ENCODE measurements around the gene GGTLC2.

The GGTLC2 gene

DNA sequence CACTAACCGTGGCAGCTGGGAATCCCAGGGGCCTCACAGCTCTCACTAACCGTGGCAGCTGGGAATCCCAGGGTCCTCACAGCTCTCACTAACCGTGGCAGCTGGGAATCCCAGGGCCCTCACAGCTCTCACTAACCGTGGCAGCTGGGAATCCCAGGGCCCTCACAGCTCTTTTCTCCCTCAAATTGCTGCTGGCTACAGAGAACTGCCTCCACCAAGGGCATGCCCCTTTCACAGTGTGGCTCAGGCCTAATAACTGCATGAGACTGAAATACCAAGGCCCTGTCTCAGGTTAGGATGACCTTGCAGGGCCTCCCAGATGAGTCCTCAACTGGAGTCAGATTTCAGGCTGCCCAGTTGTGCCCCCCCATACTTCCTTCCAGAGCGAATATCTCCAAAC is 35.1 kb upstream of the GGTLC2 start:
- no peak overlapping the region for H3K4me3 ChIP-seq (ENCODE audit: low read length)
- no peaks in the 10 kb centered on the region for H3K36me3 ChIP-seq (replicated peaks; ENCODE audit: low read depth, low read length)
- H4K20me1 ChIP-seq (ENCODE audit: insufficient read depth, low read length), result no peaks in the 10 kb centered on the region
- H3K4me1 ChIP-seq (ENCODE audit: low read length), result peaks cover 24% of the 10 kb centered on the region
- no peaks in the 10 kb centered on the region for H3K79me2 ChIP-seq (ENCODE audit: low read length)
- no peak overlapping the region for H3K4me2 ChIP-seq (ENCODE audit: low read length)
- H3K27me3 ChIP-seq (ENCODE audit: low read depth, low read length), result no peaks in the 10 kb centered on the region
- H3K9me3 ChIP-seq (ENCODE audit: insufficient read depth, low read length), result no peaks in the 10 kb centered on the region
- TF ChIP-seq, protein P1, sequence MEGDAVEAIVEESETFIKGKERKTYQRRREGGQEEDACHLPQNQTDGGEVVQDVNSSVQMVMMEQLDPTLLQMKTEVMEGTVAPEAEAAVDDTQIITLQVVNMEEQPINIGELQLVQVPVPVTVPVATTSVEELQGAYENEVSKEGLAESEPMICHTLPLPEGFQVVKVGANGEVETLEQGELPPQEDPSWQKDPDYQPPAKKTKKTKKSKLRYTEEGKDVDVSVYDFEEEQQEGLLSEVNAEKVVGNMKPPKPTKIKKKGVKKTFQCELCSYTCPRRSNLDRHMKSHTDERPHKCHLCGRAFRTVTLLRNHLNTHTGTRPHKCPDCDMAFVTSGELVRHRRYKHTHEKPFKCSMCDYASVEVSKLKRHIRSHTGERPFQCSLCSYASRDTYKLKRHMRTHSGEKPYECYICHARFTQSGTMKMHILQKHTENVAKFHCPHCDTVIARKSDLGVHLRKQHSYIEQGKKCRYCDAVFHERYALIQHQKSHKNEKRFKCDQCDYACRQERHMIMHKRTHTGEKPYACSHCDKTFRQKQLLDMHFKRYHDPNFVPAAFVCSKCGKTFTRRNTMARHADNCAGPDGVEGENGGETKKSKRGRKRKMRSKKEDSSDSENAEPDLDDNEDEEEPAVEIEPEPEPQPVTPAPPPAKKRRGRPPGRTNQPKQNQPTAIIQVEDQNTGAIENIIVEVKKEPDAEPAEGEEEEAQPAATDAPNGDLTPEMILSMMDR (IDR thresholded peaks at IDR 0.05; ENCODE audit: low read depth, low read length), result no peak
- no peak for TF ChIP-seq EZH2phosphoT487 (IDR thresholded peaks at IDR 0.05; ENCODE audit: low read depth)
- no peak overlapping the region for H2AFZ ChIP-seq (ENCODE audit: low read depth, low read length)
- H3K27ac ChIP-seq (ENCODE audit: low read length), result no peak overlapping the region
- no peak overlapping the region for H3K9ac ChIP-seq (ENCODE audit: low read length)

DNA sequence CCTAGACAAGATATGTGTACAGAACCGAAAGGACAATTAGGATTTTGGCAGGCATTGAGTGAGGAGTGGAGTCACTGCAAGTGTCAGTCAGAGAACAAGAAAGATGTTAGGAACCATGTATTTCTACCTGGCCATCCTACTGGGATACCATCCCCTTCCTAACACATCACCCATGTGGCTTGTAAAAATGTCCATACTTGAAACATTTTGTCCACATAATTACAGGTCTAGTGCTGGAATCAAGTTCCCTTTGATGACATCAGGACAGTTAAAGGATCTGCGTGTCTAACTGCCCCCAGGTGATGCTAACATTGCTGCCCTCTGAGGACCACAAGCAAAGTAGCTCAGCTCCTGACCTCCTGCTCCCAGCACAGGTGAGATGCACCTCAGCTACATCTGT is 31.9 kb upstream of the GGTLC2 start:
- Histone ChIP-seq H3K4me2 (ENCODE audit: low read length) (no peak overlapping the region), H3K27me3 (ENCODE audit: low read depth, low read length) (no peaks in the 10 kb centered on the region), H4K20me1 (ENCODE audit: insufficient read depth, low read length) (no peaks in the 10 kb centered on the region), H2AFZ (ENCODE audit: low read depth, low read length) (no peak overlapping the region), H3K79me2 (ENCODE audit: low read length) (no peaks in the 10 kb centered on the region), H3K27ac (ENCODE audit: low read length) (no peak overlapping the region), H3K36me3 (replicated peaks; ENCODE audit: low read depth, low read length) (no peaks in the 10 kb centered on the region), H3K4me3 (ENCODE audit: low read length) (no peak overlapping the region), H3K9ac (ENCODE audit: low read length) (no peak overlapping the region), H3K9me3 (ENCODE audit: insufficient read depth, low read length) (no peaks in the 10 kb centered on the region), H3K4me1 (ENCODE audit: low read length) (peaks cover 38% of the 10 kb centered on the region)
- TF ChIP-seq, protein P1 (IDR thresholded peaks at IDR 0.05; ENCODE audit: low read depth, low read length), result no peak
- no peak for TF ChIP-seq EZH2phosphoT487 (IDR thresholded peaks at IDR 0.05; ENCODE audit: low read depth)

DNA sequence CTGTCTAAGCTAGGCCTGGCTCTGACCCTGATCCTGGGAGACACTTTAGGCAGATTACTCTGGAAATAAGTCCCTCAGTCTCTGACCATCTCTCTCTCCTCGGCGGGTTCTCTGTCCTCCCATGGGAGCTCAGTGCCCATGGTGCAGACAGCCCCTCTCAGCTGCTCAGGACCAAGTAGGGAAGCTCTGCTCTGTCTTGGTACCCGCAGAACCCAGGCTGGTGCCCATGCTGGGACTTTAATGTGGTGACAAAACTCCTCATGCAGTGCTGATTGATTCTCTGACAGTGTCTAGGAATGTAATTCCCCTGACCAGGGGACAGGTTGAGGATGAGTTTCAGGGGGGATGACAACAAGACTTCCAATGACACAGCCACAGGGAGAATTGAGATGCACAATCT is 30.3 kb upstream of the GGTLC2 start:
- no peaks in the 10 kb centered on the region for H3K79me2 ChIP-seq (ENCODE audit: low read length)
- TF ChIP-seq EZH2phosphoT487 (IDR thresholded peaks at IDR 0.05; ENCODE audit: low read depth), result no peak
- TF ChIP-seq, protein P1 (IDR thresholded peaks at IDR 0.05; ENCODE audit: low read depth, low read length), result no peak
- no peak overlapping the region for H2AFZ ChIP-seq (ENCODE audit: low read depth, low read length)
- H3K36me3 ChIP-seq (replicated peaks; ENCODE audit: low read depth, low read length), result no peaks in the 10 kb centered on the region
- H3K4me1 ChIP-seq (ENCODE audit: low read length), result peaks cover 53% of the 10 kb centered on the region
- H3K4me2 ChIP-seq (ENCODE audit: low read length), result no peak overlapping the region
- H3K4me3 ChIP-seq (ENCODE audit: low read length), result no peak overlapping the region
- no peak overlapping the region for H3K27ac ChIP-seq (ENCODE audit: low read length)
- no peaks in the 10 kb centered on the region for H3K9me3 ChIP-seq (ENCODE audit: insufficient read depth, low read length)
- no peaks in the 10 kb centered on the region for H4K20me1 ChIP-seq (ENCODE audit: insufficient read depth, low read length)
- H3K27me3 ChIP-seq (ENCODE audit: low read depth, low read length), result no peaks in the 10 kb centered on the region
- no peak overlapping the region for H3K9ac ChIP-seq (ENCODE audit: low read length)

DNA sequence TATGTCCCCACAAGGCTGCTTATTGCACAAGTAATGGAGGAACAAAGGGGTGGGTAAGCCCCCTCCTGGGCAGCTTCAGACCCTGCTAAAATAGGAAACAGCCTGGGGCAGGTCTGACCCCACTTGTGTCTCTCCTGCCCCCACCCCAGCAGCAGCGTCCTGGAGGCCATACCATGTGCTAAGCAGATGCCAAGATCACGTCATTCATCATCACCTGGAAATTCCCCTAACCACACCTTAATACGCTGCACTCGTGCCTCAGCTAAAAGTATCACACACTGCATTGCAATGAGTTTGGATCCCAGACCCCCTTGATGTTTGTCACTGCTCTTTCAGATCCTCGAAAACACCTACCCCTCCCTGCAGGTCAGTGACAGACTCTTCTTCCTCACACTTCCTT is 27.8 kb upstream of the GGTLC2 start:
- Histone ChIP-seq H3K27me3 (ENCODE audit: low read depth, low read length) (no peaks in the 10 kb centered on the region), H4K20me1 (ENCODE audit: insufficient read depth, low read length) (no peaks in the 10 kb centered on the region), H3K4me1 (ENCODE audit: low read length) (peaks cover 56% of the 10 kb centered on the region), H3K79me2 (ENCODE audit: low read length) (no peaks in the 10 kb centered on the region), H3K36me3 (replicated peaks; ENCODE audit: low read depth, low read length) (no peaks in the 10 kb centered on the region), H3K4me3 (ENCODE audit: low read length) (peak overlapping the region; percentile 18), H3K27ac (ENCODE audit: low read length) (peak overlapping the region; percentile 74), H3K9me3 (ENCODE audit: insufficient read depth, low read length) (no peaks in the 10 kb centered on the region), H2AFZ (ENCODE audit: low read depth, low read length) (peak overlapping the region; percentile 60; the same call in 1 of the 2 replicates), H3K4me2 (ENCODE audit: low read length) (peak overlapping the region; percentile 53), H3K9ac (ENCODE audit: low read length) (peak overlapping the region; percentile 47; the same call in 1 of the 2 replicates)
- TF ChIP-seq EZH2phosphoT487 (IDR thresholded peaks at IDR 0.05; ENCODE audit: low read depth), result no peak
- TF ChIP-seq, protein P1 (IDR thresholded peaks at IDR 0.05; ENCODE audit: low read depth, low read length), result no peak
